Measurements from ENCODE around the gene LY9. TPM values are rescaled to one million over a fixed set of nuclear protein-coding genes. Genes with fewer than 3 reads are reported as not detected.

The LY9 gene
- total RNA-seq, 1 experiment from 2014 or later: not detected

DNA sequence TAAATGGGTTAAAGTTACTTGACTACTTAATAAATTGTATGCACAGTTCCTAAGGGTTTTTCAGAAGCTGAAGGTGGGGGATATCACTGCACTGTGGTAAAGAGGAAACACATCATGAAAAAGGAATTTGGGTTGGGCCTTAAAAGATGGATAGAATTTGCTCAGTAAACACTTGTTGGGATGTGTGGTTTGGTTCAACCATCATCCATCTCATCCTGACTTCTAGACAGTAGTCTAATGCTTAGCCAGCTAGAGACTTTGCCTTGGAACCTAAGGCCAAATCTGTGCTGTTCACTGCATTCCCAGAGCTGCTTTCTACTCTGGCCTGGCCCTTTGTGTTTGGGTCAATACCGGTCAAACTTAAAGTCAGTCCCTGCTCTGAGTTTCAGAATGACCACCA is 30.6 kb downstream of the LY9 start:
- Mint-ChIP-seq H3K9me3 (no peaks in the 10 kb centered on the region), H3K27me3 (ENCODE audit: low read depth) (peaks cover 2% of the 10 kb centered on the region; the same call in 1 of the 2 replicates), H3K27ac (no peak overlapping the region), H3K36me3 (ENCODE audit: insufficient read depth in 1 of 3, low read depth in 3 of 3) (no peaks in the 10 kb centered on the region), H3K4me1 (peaks cover 3 to 7% of the 10 kb centered on the region in 2 experiments; a peak in 1 of 4 replicates), H3K4me3 (no peak overlapping the region)
- H3K79me1 ChIP-seq (ENCODE audit: insufficient read depth, low read depth, low read length, poor library complexity, severe bottlenecking): no peaks in the 10 kb centered on the region
- H3K23me2 ChIP-seq (ENCODE audit: insufficient read length, low read depth, low read length, poor library complexity, severe bottlenecking): no peaks in the 10 kb centered on the region
- H4K5ac ChIP-seq (ENCODE audit: insufficient read length, low read depth, low read length): no peak overlapping the region
- no peak overlapping the region for H2BK5ac ChIP-seq (ENCODE audit: insufficient read length, low read length)
- no peak for DNase-seq
- no peak overlapping the region for H3K4me2 ChIP-seq (ENCODE audit: insufficient read depth, insufficient read length, low read length)
- no peak overlapping the region for H3K14ac ChIP-seq (ENCODE audit: insufficient read depth, low read length)
- H4K8ac ChIP-seq (replicated peaks; ENCODE audit: insufficient read length, low read depth, low read length): no peak overlapping the region
- no peak overlapping the region for H2AFZ ChIP-seq (ENCODE audit: low read length)
- H3K23ac ChIP-seq (ENCODE audit: insufficient read length, low read depth, low read length): no peak overlapping the region
- H2BK120ac ChIP-seq (ENCODE audit: low read depth, low read length, poor library complexity, severe bottlenecking): no peak overlapping the region
- no peaks in the 10 kb centered on the region for H4K20me1 ChIP-seq (ENCODE audit: control insufficient read depth, insufficient read depth, insufficient read length)
- WGBS (ENCODE audit: extremely low coverage, insufficient read length, low lambda C conversion rate): no CpG with 5 or more reads among the region's 1 CpG
- no peak overlapping the region for H2BK20ac ChIP-seq (ENCODE audit: low read depth, low read length, poor library complexity, severe bottlenecking)
- H3T11ph ChIP-seq (ENCODE audit: low read length): no peak overlapping the region
- no peak overlapping the region for H2AK5ac ChIP-seq (ENCODE audit: insufficient read length, low read length)
- H3K56ac ChIP-seq (ENCODE audit: insufficient read length, low read depth, low read length): no peak overlapping the region
- no peak overlapping the region for H3K9ac ChIP-seq (ENCODE audit: extremely low read depth, insufficient read length, low read length)
- no peaks in the 10 kb centered on the region for H3K9me3 ChIP-seq (ENCODE audit: control insufficient read depth, low read depth, low read length)
- H3K79me2 ChIP-seq (ENCODE audit: insufficient read depth, low read length): no peaks in the 10 kb centered on the region
- H3K4ac ChIP-seq (ENCODE audit: low read depth, low read length): no peak overlapping the region
- no peak overlapping the region for H3K18ac ChIP-seq (ENCODE audit: insufficient read length, low read depth, low read length)
- no peaks in the 10 kb centered on the region for H3K27me3 ChIP-seq (ENCODE audit: insufficient read depth, low read length)
- TF ChIP-seq, protein P1, sequence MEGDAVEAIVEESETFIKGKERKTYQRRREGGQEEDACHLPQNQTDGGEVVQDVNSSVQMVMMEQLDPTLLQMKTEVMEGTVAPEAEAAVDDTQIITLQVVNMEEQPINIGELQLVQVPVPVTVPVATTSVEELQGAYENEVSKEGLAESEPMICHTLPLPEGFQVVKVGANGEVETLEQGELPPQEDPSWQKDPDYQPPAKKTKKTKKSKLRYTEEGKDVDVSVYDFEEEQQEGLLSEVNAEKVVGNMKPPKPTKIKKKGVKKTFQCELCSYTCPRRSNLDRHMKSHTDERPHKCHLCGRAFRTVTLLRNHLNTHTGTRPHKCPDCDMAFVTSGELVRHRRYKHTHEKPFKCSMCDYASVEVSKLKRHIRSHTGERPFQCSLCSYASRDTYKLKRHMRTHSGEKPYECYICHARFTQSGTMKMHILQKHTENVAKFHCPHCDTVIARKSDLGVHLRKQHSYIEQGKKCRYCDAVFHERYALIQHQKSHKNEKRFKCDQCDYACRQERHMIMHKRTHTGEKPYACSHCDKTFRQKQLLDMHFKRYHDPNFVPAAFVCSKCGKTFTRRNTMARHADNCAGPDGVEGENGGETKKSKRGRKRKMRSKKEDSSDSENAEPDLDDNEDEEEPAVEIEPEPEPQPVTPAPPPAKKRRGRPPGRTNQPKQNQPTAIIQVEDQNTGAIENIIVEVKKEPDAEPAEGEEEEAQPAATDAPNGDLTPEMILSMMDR (conservative IDR thresholded peaks at IDR 0.05): no peak
- H3K4me1 ChIP-seq (ENCODE audit: insufficient read depth, low read length): no peaks in the 10 kb centered on the region
- no peak overlapping the region for H2BK15ac ChIP-seq (ENCODE audit: low read depth, low read length)
- H2BK12ac ChIP-seq (ENCODE audit: insufficient read length, low read depth, low read length): no peak overlapping the region
- H3K27ac ChIP-seq (ENCODE audit: insufficient read length, low read depth, low read length): no peak overlapping the region
- no peak overlapping the region for H4K91ac ChIP-seq (ENCODE audit: insufficient read length, low read depth, low read length)
